ENCODE results near the gene TIMM23.
A peak's percentile ranks its signal among the peaks of the same experiment; 100 is the strongest.
"Not testable (repeated sequence)": the region's sequence is repeated elsewhere in the genome, so short reads cannot be mapped to it uniquely, and the experiment has no call there.

TIMM23 gene

GRCh38 chr10:46025406-46025805 is 53.1 kb downstream of the TIMM23 start:
- DNase-seq: no peak

- no peak for DNase-seq
Observed at GRCh38 chr10:46026106-46026505, 53.8 kb downstream of the TIMM23 start.

GRCh38 chr10:46028584-46029460 is 56.5 kb downstream of the TIMM23 start:
- no peak for DNase-seq

GRCh38 chr10:46029461-46030030 is 57.3 kb downstream of the TIMM23 start:
- no peak for DNase-seq

- DNase-seq: peak; percentile 84
Observed at GRCh38 chr10:46030091-46030937, 58.0 kb downstream of the TIMM23 start, which contains the start of gene NCOA4. Gene NCOA4 (minus strand): TSS chr10:46030623. CDS start chr10:46016680, 13,943 bp downstream.

GRCh38 chr10:46031648-46032532 is 59.6 kb downstream of the TIMM23 start:
- no peak for DNase-seq

GRCh38 chr10:46033602-46034011 is 61.3 kb downstream of the TIMM23 start:
- no peak for DNase-seq

- no peak for DNase-seq
Observed at GRCh38 chr10:46035923-46036849, 63.9 kb downstream of the TIMM23 start.

GRCh38 chr10:46037107-46037825 is 65.0 kb downstream of the TIMM23 start:
- no peak for DNase-seq

GRCh38 chr10:46040004-46040403 is 67.7 kb downstream of the TIMM23 start:
- DNase-seq: no peak

- DNase-seq: no peak
Observed at GRCh38 chr10:46042527-46042926, 70.2 kb downstream of the TIMM23 start.

- DNase-seq: no peak
Observed at GRCh38 chr10:46046261-46046660, 74.0 kb downstream of the TIMM23 start, which contains the start of gene MSMB. Gene MSMB (minus strand): TSS chr10:46046269. CDS start chr10:46046237, 32 bp downstream.

GRCh38 chr10:46048152-46048551 is 75.9 kb downstream of the TIMM23 start:
- no peak for DNase-seq

- DNase-seq: not testable (repeated sequence)
Observed at GRCh38 chr10:46049497-46049831, 77.2 kb downstream of the TIMM23 start.

- no peak for DNase-seq
Observed at GRCh38 chr10:46050941-46051623, 78.8 kb downstream of the TIMM23 start.

- DNase-seq: no peak
Observed at GRCh38 chr10:46052057-46052790, 79.9 kb downstream of the TIMM23 start.

GRCh38 chr10:46052791-46053375 is 80.6 kb downstream of the TIMM23 start:
- DNase-seq: no peak

All from COR-L47 (cell line).